ENCODE results near the gene POU2F2. TPM values are rescaled to one million over a fixed set of nuclear protein-coding genes. Genes with fewer than 3 reads are reported as not detected.

Gene POU2F2
- total and polyA plus RNA-seq, 9 donors = 0.52 to 4.3 (median 1.2) TPM; not detected in 1

DNA sequence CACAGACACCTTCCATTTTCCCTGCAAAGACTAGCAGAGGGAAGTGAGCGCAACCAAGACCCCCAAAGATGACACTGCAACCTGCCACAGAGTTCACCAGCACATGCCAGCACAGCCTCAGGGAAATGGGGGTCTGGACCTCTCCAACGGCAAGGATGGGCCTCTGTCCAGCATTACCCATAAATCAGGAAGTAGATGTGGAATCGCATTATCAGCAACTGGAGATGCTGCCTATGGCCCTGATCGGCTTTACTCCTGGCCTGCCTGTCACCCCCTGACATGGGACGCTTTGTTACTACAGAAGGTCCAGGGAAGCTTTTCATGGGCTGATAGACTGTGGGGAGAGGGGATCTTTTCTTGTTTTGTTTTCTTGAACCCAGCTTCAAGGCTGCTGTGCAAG lies 41.4 kb upstream of the POU2F2 start:
- 53 to 60% (median 57%) methylated on average over 5 of the region's 5 CpGs for WGBS, 3 donors
- H3K4me3 ChIP-seq = no peak overlapping the region

DNA sequence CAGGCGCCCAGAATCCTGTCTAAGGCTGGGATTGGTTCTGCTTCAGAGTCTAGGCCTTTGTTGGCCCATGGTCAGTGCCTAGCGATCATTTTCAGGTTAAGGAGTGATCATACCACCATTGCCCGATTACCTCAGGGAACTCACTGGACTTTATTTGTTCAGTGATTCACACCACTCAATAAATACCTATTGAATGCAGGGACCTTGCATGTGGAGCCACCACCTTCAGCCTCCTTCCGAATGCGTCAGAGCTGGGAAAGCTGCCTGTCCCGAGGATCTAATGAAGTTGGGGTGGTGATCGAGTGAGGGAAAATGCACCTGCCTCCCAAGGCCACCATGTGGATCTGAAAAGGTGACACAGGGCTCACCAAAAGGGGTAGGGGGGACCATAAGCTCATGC lies 40.0 kb upstream of the POU2F2 start:
- no peak overlapping the region for H3K27ac ChIP-seq
- intact Hi-C loops (cut with DNase I) = no loop called here
- no peaks in the 10 kb centered on the region for H3K4me1 ChIP-seq (ENCODE audit: insufficient read depth)
- H3K27me3 ChIP-seq = no peaks in the 10 kb centered on the region
- no peaks in the 10 kb centered on the region for H3K36me3 ChIP-seq
- H3K9me3 ChIP-seq = no peaks in the 10 kb centered on the region
- WGBS, 3 donors = 86 to 94% (median 90%) methylated on average over 7 of the region's 7 CpGs
- no peak for TF ChIP-seq EP300 (IDR thresholded peaks at IDR 0.05)
- TF ChIP-seq, protein P1, sequence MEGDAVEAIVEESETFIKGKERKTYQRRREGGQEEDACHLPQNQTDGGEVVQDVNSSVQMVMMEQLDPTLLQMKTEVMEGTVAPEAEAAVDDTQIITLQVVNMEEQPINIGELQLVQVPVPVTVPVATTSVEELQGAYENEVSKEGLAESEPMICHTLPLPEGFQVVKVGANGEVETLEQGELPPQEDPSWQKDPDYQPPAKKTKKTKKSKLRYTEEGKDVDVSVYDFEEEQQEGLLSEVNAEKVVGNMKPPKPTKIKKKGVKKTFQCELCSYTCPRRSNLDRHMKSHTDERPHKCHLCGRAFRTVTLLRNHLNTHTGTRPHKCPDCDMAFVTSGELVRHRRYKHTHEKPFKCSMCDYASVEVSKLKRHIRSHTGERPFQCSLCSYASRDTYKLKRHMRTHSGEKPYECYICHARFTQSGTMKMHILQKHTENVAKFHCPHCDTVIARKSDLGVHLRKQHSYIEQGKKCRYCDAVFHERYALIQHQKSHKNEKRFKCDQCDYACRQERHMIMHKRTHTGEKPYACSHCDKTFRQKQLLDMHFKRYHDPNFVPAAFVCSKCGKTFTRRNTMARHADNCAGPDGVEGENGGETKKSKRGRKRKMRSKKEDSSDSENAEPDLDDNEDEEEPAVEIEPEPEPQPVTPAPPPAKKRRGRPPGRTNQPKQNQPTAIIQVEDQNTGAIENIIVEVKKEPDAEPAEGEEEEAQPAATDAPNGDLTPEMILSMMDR (IDR thresholded peaks at IDR 0.05) = no peak
- no peak for TF ChIP-seq POLR2A (IDR thresholded peaks at IDR 0.05)
- no peak overlapping the region for H3K4me3 ChIP-seq
- DNase-seq = no peak

More for the DNA sequence above, 41.4 kb upstream of the POU2F2 start:
- Histone ChIP-seq H3K9me3 (no peaks in the 10 kb centered on the region), H3K36me3 (no peaks in the 10 kb centered on the region), H3K4me1 (ENCODE audit: insufficient read depth) (no peaks in the 10 kb centered on the region), H3K27ac (no peak overlapping the region), H3K27me3 (no peaks in the 10 kb centered on the region)
- TF ChIP-seq, protein P1 (IDR thresholded peaks at IDR 0.05) = no peak
- TF ChIP-seq POLR2A (IDR thresholded peaks at IDR 0.05) = no peak
- no peak for TF ChIP-seq EP300 (IDR thresholded peaks at IDR 0.05)
- no peak for DNase-seq
- intact Hi-C loops (cut with DNase I) = no loop called here

DNA sequence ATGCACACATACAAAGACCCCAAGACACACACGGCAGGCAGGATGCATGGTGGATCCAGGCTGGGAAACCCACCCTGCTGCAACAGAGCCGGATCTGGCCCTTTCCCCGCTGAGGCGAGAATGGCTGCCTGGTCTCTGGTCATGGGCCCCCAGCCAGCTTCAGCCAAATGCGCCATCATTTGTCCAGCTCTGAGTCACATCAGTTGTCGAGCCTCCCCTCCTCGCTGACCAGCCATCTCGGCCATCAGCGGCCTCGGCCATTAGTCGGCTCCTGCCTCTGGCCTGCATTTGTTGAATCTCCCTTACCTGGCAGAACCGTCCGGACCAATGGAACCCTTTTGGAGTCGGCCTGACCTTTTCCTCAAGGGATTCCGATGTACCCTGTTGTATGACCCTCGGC lies 38.5 kb upstream of the POU2F2 start:
- TF ChIP-seq, protein P1 (IDR thresholded peaks at IDR 0.05) = no peak
- TF ChIP-seq POLR2A (IDR thresholded peaks at IDR 0.05) = no peak
- no peak for TF ChIP-seq EP300 (IDR thresholded peaks at IDR 0.05)
- Histone ChIP-seq H3K36me3 (no peaks in the 10 kb centered on the region), H3K27ac (no peak overlapping the region), H3K9me3 (no peaks in the 10 kb centered on the region), H3K4me1 (ENCODE audit: insufficient read depth) (no peaks in the 10 kb centered on the region), H3K27me3 (no peaks in the 10 kb centered on the region), H3K4me3 (no peak overlapping the region)
- no peak for DNase-seq
- intact Hi-C loops (cut with DNase I) = no loop called here
- WGBS, 3 donors = 77 to 86% (median 79%) methylated on average over 16 of the region's 16 CpGs

DNA sequence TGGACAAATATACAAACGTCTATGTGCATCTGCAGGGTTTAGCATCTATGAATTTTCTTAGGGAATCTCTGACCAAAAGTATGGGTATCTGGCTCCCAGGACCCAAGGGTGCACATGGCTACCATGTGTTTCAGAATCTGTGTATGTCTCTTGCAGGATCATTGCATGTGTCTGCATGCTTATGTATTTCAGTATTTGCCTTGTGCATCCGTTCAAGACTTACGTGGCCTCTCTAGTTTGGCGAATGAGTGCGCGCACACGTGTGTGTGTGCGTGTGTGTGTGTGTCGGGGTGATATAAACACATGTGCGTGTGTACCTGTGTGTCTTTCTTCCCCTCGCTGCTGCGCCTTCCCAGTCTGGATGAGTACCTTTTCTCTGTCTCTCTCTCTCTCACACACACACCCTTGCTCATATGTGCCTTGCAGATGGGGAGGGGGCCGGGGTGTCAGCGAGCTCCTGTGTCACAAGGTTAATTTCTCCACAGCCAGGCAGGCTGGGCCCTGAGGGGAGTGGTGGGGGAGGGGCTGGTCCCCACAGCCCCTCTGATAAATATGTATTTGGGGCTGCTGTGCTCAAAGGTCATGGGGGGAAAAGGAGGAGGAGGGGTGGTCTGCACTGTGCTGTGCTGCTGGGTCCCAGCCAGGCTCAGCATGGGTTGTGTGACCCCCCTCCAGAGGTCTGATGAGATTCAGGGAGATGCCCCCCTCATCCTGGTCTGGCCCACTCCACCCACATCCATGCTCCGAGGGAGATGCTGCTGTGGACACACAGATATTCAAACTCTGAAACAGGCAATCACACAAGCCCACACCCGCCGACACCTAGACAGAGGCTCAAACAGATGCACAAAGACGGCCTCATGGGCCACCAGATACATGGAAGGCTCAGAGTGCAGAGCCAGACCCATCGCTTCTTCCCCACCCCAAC lies 37.5 kb upstream of the POU2F2 start:
- Histone ChIP-seq H3K27me3 (no peaks in the 10 kb centered on the region), H3K4me1 (ENCODE audit: insufficient read depth) (no peaks in the 10 kb centered on the region), H3K27ac (no peak overlapping the region), H3K9me3 (no peaks in the 10 kb centered on the region), H3K4me3 (no peak overlapping the region), H3K36me3 (no peaks in the 10 kb centered on the region)
- intact Hi-C loops (cut with DNase I) = no loop called here
- TF ChIP-seq EP300 (IDR thresholded peaks at IDR 0.05) = no peak
- TF ChIP-seq POLR2A (IDR thresholded peaks at IDR 0.05) = no peak
- TF ChIP-seq, protein P1 (IDR thresholded peaks at IDR 0.05) = no peak
- DNase-seq = no peak
- WGBS, 3 donors = 76 to 79% (median 78%) methylated on average over 19 of the region's 19 CpGs
